Activated T-cell treated with anti-CD3 and anti-CD28 coated beads, Interleukin-2, amount 50 U/mL, for 1 hour (primary cell): ENCODE results near the gene ARFRP1.
A peak's percentile ranks its signal among the peaks of the same experiment; 100 is the strongest.
"Not testable (repeated sequence)": the region's sequence is repeated elsewhere in the genome, so short reads cannot be mapped to it uniquely, and the experiment has no call there.

ENCODE experiments used
- DNase-seq: peaks from one replicate; pipeline ENCODE4 v3.0.0-alpha.2; 2020

The ARFRP1 gene

GRCh38 chr20:63732118-63733095 lies 24.6 kb upstream of the ARFRP1 start:
- no peak for DNase-seq

DNA sequence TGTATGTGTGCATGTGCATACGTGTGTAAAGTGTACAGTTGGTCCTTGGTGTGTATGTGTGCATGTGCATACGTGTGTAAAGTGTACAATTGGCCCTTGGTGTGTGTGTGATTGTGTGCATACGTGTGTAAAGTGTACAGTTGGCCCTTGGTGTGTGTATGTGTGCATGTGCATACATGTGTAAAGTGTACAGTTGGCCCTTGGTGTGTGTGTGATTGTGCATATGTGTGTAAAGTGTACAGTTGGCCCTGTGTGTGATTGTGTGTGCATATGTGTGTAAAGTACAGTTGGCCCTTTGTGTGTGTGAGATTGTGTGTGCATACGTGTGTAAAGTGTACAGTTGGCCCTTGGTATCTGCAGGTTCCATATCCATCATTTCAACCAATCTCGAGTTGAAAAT lies 23.6 kb upstream of the ARFRP1 start:
- DNase-seq = no peak

GRCh38 chr20:63730189-63730733 lies 22.5 kb upstream of the ARFRP1 start:
- DNase-seq = not testable (repeated sequence)

DNA sequence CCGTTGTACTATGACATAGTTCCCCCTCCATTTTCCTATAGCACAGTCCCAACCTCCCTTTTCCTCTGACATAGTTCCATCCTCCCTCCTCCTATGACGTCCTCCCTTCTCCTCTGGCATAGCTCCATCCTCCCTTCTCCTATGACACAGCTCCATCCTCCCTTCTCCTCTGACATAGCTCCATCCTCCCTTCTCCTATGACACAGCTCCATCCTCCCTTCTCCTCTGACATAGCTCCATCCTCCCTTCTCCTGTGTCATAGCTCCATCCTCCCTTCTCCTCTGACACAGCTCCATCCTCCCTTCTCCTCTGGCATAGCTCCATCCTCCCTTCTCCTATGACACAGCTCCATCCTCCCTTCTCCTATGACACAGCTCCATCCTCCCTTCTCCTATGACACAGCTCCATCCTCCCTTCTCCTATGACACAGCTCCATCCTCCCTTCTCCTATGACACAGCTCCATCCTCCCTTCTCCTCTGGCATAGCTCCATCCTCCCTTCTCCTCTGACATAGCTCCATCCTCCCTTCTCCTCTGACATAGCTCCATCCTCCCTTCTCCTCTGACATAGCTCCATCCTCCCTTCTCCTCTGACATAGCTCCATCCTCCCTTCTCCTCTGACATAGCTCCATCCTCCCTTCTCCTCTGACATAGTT lies 15.3 kb upstream of the ARFRP1 start:
- DNase-seq = not testable (repeated sequence)

- DNase-seq = no peak
Observed at GRCh38 chr20:63718996-63719395, 11.2 kb upstream of the ARFRP1 start.

- DNase-seq = no peak
Observed at GRCh38 chr20:63714858-63715257, 7.1 kb upstream of the ARFRP1 start.

GRCh38 chr20:63712191-63712590 lies 4.4 kb upstream of the ARFRP1 start:
- DNase-seq = no peak

GRCh38 chr20:63711085-63711645 lies 3.4 kb upstream of the ARFRP1 start:
- no peak for DNase-seq

- no peak for DNase-seq
Observed at GRCh38 chr20:63709149-63709527, 1.4 kb upstream of the ARFRP1 start.

DNA sequence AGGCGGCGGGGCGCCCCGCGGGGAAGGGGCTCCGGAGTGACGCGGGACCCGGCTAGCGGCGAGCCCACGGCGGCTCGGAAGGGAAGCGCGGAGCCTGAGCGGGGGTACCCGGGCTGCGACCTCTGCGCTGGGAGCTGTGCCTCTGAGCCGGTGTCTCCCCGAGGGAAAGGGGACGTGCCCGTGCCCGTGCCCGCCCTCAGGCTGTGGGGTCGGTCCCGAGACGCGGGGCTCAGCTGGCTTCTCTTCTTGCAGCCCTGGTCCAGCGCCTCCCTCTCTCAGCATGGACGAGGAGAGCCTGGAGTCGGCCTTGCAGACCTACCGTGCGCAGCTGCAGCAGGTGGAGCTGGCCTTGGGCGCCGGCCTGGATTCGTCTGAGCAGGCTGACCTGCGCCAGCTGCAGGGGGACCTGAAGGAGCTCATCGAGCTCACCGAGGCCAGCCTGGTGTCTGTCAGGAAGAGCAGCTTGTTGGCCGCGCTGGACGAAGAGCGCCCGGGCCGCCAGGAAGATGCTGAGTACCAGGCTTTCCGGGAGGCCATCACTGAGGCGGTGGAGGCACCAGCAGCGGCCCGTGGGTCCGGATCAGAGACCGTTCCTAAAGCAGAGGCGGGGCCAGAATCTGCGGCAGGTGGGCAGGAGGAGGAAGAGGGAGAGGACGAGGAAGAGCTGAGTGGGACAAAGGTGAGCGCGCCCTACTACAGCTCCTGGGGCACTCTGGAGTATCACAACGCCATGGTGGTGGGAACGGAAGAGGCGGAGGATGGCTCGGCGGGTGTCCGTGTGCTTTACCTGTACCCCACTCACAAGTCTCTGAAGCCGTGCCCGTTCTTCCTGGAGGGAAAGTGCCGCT lies 749 bp upstream of the ARFRP1 start:
- no peak for DNase-seq

GRCh38 chr20:63706852-63707557 lies 771 bp downstream of the ARFRP1 start:
- peak; percentile 71 for DNase-seq

DNA sequence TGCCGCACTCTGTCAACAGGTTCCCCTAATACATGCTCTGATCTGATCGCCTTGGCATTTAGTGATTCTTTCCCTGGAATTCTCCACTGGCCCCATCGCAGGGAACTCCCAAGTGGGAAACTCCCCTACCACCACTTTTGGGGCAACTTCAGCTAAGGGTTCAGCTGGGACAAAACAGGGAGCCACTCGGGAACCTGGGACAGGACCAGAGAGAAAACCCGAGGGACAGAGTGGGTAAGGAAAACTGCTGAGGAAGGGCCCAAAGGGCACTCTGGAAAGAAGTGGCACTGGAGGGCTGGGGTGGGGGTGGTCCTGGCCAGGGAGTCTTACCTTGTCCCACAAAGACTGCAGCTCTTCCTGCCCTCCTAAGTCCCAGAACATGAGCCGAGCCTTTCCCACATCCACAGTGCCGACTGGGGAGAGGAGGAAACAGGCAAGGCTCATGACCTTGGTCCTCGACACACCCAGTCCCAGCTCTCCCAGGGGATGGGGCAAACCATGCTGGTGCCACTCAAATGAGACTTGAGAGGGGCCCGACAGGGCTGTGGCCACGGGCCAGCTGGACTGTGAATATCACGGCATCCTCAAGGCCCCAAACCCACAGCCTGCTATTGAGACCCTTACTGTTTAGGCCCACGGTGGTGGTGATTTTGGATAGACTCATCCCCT lies 1.6 kb downstream of the ARFRP1 start:
- no peak for DNase-seq

GRCh38 chr20:63705232-63706026 lies 2.3 kb downstream of the ARFRP1 start:
- DNase-seq = no peak

DNA sequence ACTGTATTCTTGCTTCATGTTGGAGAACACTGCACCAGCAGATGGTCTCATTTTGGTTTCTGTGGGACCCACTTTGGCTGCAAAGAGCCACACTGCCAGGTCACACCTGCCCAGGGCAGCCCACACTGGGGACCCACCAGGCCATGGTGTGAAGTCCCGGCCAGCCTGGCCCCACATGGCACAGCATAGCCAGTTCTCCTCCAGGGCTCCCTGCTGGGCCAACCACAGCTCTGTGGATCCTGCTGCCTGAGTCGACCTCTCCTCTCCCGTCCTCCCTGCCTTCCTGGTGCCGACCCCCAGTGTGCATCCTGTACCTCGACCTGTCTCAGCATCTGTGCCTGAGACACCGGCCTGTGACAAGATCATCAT lies 3.0 kb downstream of the ARFRP1 start:
- DNase-seq = no peak

DNA sequence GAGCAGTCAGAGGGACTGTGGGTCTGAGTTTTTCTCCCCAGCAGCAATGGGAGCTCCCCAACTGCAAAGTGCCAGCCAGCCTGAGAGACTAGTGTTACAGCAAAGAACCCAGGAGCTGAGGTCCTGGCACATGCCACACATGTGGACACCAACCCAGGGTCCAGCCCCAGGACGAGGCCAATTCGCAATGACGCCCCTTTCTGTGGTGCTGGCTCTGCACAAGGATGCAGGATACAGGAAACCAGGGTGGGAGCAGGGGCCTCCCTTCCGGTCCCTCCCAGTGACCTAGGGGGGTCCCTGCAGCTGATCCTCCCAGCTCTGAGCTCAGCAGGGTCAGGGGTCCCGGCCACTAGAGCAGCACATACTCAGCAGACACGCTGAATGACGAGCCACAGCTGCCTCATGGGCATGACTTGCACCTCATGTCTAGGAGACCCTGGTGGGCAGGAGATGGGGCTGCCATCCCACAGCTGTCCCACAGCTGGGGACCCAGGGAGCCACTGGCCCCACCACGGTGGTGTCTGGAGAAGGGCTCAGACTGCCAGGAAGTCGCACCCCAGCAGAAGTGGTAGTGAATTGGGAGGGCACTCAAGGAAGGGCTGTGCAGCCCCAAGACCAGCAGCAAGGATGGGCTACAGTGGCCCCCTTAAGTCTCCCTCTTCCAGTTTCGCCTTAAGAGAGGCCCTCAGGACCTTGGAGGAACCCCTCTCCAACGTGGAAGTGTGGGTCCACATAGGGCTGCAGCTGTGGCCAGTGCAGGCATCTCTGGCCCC lies 3.6 kb downstream of the ARFRP1 start:
- no peak for DNase-seq

GRCh38 chr20:63703471-63703975 lies 4.3 kb downstream of the ARFRP1 start:
- no peak for DNase-seq

GRCh38 chr20:63702751-63703470 lies 4.9 kb downstream of the ARFRP1 start:
- no peak for DNase-seq

DNA sequence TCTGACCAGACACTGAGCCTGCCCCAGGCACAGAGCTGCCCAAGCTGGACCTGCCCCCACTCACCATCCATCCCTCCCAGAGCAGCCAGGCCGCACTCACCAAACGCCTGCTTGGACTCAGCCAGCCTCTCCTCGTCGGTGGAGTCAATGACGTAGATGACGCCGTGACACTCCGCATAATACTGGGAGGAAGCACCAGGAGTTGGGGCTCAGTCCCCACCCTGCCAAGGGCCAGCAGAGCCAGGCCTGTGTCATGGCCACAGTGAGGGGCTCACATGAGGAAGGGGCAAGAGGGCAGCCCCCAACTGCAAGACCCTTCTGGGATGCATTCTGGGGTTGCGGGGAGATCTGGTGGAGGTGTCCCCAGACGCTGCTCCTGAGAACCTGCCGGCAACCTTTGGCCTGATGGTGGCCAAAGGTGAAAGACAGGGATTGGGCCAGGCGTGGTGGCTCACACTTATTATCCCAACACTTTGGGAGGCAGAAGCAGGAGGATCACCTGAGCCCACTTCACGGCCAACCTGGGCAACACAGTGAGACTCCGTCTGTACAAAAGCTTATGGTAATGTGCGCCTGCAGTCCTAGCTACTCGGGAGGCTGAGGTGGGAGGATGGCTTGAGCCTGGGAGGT lies 5.6 kb downstream of the ARFRP1 start:
- no peak for DNase-seq
